LNCaP clone FGC (cell line): ENCODE measurements around the gene SVIL.
"Not testable (repeated sequence)": the region's sequence is repeated elsewhere in the genome, so short reads cannot be mapped to it uniquely, and the experiment has no call there.

ENCODE experiments used
- DNase-seq: peaks from one replicate; pipeline ENCODE4 v3.0.0-alpha.2; 2011; ENCODE audit warnings: low read depth
- H3K4me3 ChIP-seq: 2 replicates; pipeline ENCODE4 v1.5.1; 2011; ENCODE audit warnings: mild to moderate bottlenecking, low read depth, low read length, control low read depth
- TF ChIP-seq, protein P1 (sequence below): IDR thresholded peaks from 2 replicates; pipeline ENCODE4 v1.5.1; 2012; ENCODE audit warnings: mild to moderate bottlenecking; ENCODE audit not compliant: control insufficient read depth, insufficient read depth; ENCODE audit errors: extremely low read depth

Gene SVIL

GRCh38 chr10:29555091-29555745 is 79.6 kb downstream of the SVIL start:
- TF ChIP-seq, protein P1, sequence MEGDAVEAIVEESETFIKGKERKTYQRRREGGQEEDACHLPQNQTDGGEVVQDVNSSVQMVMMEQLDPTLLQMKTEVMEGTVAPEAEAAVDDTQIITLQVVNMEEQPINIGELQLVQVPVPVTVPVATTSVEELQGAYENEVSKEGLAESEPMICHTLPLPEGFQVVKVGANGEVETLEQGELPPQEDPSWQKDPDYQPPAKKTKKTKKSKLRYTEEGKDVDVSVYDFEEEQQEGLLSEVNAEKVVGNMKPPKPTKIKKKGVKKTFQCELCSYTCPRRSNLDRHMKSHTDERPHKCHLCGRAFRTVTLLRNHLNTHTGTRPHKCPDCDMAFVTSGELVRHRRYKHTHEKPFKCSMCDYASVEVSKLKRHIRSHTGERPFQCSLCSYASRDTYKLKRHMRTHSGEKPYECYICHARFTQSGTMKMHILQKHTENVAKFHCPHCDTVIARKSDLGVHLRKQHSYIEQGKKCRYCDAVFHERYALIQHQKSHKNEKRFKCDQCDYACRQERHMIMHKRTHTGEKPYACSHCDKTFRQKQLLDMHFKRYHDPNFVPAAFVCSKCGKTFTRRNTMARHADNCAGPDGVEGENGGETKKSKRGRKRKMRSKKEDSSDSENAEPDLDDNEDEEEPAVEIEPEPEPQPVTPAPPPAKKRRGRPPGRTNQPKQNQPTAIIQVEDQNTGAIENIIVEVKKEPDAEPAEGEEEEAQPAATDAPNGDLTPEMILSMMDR: no peak
- H3K4me3 ChIP-seq: no peak overlapping the region
- DNase-seq: no peak

GRCh38 chr10:29554660-29555059 is 80.1 kb downstream of the SVIL start:
- DNase-seq: no peak
- TF ChIP-seq, protein P1: no peak
- H3K4me3 ChIP-seq: no peak overlapping the region

DNA sequence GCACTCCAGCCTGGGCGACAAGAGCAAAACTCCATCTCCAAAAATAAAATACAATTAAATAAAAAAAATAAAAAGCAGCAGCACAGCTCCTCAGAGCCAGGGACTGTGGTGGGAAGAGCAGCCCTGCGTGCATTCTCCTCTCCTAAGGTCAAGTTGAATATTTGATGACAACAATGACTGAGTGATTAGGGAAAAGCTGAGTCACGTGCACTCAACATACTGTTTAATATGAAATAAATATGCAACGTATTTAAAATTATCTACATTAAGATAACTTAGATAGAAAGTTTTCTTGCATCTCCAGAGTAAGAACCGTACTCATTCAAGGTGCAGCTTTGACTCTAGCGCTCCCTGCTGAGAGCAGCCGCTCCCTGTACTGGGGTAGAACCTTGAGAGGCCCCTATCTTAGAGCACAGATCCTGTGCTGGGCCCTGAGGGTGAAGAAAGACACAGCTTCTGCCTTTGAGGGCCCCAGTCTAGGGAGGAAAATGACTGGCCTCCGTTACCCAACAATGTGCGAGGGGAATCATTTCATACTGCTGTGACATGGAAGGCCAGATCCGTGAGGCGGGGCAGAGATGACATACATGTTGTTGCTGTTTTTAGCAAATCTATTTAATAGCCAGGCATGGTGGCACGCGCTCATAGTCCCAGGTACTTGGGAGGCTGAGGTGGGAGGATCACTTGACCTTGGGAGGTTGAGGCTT is 81.1 kb downstream of the SVIL start:
- H3K4me3 ChIP-seq: no peak overlapping the region
- DNase-seq: no peak
- TF ChIP-seq, protein P1: no peak

- not testable (repeated sequence) for H3K4me3 ChIP-seq, DNase-seq
Observed at GRCh38 chr10:29553116-29553515, 81.7 kb downstream of the SVIL start.

GRCh38 chr10:29549493-29549892 is 85.3 kb downstream of the SVIL start:
- not testable (repeated sequence) for DNase-seq, H3K4me3 ChIP-seq

GRCh38 chr10:29546773-29547313 is 87.9 kb downstream of the SVIL start:
- no peak overlapping the region for H3K4me3 ChIP-seq
- DNase-seq: no peak
- TF ChIP-seq, protein P1: no peak

GRCh38 chr10:29545122-29545521 is 89.6 kb downstream of the SVIL start:
- TF ChIP-seq, protein P1: no peak
- DNase-seq: no peak

DNA sequence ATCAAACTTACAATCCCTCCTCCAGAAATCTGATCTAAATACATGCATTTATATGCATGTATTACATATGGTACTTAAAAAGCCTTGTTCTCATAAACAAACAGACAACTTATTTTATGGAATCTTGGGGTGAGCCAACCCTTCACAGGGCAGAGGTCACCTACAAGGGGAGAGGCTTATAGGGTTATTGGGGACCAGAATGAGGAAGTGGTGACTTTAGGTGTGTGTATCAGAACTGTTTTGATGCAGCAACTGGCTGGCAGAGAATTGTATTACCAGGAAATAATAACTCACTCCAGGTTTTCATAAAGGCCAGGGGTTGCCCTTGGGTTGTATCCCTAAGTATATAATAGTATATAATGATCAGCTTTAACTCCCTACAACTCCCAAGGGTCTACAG is 91.1 kb downstream of the SVIL start:
- no peak overlapping the region for H3K4me3 ChIP-seq
- TF ChIP-seq, protein P1: no peak
- DNase-seq: no peak

More at GRCh38 chr10:29545122-29545521, 89.6 kb downstream of the SVIL start:
- H3K4me3 ChIP-seq: no peak overlapping the region
